HG02870 (cell line): ENCODE data around the gene TNFRSF1A.
"Not testable (repeated sequence)": the region's sequence is repeated elsewhere in the genome, so short reads cannot be mapped to it uniquely, and the experiment has no call there.

ENCODE experiments used
- ATAC-seq: cut with Tn5 transposase; IDR thresholded peaks from one replicate; pipeline ENCODE4 v1.9.1; 2021; ENCODE audit warnings: mild to moderate bottlenecking, moderate library complexity; ENCODE audit not compliant: unreplicated experiment

The TNFRSF1A gene

DNA sequence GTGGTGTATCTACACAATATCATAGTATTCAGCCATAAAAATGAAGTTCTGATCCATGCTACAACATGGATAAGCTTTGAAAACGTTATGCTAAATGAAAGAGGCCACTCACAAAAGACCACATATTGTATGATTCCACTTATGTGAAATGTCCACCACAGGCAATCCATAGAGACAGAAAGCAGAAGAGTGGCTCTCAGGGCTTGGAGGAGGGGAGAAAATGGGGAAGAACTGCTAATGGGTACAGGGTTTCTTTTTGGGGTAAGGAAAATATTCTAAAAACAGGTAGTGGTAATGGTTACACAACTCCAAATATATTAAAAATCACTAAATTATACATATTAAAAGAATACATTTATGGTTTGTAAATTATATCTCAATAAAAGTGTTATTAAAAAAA is 17.0 kb upstream of the TNFRSF1A start:
- ATAC-seq, result no peak

DNA sequence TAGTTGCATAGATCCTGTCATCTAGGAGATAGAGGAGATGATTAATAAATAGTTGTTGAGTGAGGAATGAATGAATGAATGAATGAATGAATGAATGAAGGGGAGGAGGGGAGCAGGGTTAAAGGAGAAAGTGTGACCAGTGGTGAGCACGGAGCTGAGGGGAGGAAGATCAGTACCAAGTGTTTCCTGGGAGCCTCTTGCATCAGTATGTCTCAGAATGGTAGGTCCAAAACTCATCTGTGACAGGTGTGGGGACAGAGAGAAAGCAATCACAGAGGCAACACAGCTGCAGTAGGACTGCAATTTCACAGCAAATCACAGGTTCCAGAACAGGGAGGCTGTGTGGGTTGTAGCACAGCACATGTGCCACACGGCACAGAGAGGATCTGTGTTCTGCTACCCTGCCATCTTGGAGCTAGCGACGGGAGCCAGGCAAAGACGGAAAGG is 14.5 kb upstream of the TNFRSF1A start:
- ATAC-seq, result no peak

DNA sequence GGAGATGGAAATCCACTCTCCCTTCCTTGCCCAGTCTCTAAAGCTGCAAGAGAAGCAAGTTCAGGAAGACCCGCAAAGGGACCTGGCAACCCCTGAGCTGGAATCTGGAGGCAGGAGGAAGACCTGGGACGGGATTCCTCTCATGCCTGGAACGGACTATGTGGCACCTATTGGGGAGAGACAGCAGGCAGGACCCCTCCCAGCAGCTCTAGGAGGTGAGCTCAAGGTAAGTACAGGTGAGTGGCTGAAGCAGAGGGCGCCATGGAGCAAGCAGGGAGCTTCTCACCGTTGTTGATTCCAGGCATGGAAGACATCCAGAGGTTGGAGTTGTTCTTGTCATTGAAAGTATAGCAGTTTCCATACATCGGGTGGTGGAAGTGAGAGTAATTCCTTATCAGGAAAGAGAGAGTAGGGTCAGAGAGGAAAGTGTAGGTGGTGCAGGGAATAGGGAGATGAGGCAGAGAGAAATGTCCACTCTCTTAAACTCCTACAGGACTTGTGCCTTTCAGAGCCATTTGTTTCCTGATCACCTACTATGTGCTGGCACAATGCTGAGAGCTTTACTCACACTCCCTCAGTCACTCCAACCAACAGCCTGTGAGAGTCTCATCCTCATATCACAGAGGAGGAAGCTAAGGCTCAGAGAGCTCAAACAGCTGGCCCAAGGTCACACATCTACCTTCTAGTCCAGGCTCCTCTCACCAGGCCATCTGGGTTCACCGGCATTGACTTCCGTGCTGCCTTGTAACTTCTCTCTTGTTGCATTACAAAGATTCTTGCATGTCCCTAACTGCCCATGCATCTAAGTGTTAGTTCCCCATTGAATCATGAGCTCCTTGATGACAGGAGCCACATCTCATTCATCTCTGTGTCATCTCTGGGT is 13.9 kb upstream of the TNFRSF1A start:
- ATAC-seq, result no peak

DNA sequence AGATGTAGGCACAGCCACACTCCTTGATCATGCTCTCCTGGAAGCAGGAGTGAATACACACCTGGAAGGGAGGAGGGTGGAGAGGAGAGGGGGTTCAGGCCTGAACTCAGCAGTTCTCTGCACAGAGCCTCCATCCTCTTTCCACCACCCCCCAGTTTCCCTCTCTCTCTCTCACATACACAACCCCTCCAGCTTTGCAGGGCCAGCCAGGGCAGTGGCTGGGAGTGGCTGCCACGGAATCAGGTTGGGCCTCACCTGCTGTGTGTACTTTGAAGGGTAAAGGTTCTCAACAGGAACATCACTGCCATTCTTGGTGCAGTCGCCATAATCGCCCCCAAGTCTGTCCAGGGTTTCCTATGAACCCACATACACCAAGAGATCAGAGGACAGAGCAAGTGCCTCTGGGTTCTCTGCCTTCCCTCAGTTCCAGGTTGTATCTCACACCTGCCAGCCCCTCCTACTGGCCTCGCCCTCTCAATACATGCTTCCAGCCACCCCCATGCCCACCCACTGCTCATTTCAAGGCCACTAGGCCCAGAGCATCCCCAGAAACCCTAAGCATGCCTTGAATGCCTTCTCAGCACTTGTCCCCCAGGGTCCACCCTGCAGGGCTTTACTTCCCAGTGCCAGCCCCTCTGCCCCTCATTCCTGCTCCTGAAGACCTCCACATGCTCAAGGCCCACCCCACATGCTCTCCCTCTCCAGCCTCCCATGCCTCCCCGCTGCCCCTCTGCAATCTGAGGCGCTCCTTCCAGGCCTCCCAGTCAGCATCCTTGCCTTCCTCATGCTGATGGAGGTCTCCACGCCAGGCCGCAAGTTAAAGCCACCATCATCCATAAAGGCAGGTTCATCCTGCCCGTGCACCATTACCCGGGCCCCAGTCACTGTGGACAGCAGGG is 12.9 kb upstream of the TNFRSF1A start:
- no peak for ATAC-seq

DNA sequence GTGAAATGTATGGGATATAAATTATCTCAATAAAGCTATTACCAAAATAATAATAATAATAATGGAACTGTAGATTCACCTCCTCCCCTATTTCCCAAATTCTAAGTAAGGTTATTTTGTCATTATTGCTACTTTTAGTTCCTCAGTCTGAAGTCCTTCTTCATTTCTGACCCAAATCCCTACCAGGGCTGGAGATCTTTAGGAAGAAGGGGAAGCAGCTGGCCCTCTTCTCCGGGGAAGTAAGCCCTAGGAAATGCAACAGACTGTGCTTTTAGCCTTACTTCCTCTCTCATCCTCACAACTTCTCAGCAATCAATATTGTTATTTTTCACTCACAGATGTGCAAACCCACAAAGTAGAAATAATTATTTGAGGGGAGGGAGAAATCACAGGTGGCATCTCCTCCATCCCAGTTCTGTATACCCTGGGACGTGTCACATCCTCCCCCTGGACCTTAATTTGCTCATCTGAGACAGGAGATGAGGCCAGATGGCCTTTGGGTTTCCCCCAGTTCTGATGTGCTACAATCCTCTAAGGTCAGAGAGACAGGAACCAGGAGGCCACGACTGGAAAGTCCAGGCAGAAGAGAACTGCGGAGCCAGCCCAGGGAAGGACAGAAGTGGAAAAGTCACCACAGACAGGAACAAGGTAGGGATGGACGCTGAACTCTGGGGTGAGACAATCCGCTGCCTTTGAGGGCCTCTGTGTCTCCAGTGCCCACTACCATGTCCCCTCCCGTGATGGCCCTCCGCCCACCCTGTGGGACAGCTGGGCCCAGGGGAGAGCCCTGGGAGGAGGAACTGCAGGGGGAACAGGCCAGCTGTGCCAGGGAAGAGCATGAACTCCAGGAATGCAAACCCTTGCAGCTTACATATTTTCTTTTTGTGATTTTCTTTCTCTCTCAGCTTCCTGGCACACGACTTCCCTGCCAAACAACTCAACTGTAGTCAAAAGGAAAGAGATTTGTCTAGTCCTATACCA is 10.6 kb upstream of the TNFRSF1A start:
- ATAC-seq, result no peak

DNA sequence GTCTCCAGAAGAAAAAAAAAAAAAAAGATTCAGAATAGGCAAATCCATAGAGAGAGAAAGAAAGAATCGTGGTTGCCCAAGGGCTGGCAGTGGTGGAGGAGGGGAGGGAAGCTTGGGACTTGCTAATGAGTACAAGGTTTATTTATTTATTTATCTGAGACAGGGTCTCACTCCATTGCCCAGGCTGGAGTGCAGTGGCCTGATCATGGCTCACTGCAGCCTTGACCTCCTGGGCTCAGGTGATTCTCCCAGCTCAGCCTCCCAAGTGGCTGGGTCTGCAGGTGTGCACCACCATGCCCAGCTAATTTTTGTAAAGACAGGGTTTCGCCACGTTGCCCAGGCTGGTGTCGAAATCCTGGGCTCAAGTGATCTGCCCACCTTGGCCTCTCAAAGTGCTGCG is 9.7 kb upstream of the TNFRSF1A start:
- no peak for ATAC-seq

DNA sequence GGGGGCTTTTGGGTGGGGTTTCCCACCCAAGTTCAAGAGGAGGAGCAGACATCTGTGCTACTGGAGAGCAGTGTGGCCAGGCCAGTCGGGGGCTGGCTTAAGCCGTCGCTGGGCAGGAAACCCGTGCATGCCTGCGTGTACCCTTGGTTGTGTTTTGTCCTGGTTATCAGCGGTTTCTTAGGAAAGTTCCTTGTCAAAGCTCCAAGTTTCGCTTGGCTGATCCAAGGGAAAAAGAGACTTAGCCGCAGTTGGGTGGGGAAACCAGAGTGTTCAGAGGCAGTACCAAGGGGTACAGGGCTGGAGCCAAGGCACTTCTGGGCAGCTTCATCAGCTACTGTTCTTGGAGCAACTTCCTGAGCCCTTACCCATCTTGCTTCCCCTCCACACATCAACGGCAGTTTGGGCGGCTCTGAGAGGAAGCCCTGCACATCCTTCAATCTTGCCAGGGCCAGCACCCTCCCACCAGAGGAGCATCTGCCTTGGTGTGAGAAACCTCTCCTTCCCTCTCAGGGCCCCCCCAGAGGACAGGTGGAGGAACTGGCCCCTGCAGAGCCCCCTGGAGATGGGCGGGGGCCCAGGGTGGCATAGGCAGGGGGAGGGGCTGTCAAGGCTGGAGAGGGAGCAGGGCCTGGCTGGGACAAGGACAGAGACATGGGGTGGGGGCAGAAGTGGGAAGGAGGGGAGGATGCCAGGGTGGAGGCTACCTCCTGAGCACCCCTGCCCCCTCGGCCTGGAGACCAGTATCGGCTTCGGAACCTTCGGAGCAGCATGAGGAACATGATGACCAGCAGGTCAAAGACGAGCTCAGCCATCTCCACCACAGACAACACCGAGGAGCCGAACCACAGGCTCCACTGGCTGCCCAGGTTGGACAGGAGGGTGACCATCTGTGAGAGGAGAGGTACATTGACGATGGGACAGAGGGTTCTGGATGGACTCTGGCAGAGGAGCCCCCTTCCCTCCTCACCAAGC is 5.8 kb upstream of the TNFRSF1A start:
- no peak for ATAC-seq

DNA sequence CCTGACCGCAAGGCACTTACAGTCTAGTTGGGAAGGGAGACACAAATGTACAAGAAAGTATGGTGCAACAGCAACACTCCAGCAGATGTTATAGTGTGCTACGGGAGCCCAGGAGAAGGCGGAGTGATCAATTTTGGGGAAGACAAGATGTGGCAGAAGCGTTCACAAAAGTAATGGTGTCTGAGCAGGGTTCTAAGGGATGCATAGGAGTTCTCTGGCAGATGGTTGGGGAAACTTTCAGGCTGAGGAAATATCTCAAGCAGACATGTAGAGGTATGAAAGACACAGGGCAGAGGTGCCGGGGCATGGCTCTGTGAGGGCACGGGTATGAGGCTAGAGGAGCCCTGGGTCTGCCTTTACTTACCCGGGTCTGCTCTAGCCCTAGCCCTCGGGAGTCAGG is 5.1 kb upstream of the TNFRSF1A start:
- ATAC-seq, result no peak

DNA sequence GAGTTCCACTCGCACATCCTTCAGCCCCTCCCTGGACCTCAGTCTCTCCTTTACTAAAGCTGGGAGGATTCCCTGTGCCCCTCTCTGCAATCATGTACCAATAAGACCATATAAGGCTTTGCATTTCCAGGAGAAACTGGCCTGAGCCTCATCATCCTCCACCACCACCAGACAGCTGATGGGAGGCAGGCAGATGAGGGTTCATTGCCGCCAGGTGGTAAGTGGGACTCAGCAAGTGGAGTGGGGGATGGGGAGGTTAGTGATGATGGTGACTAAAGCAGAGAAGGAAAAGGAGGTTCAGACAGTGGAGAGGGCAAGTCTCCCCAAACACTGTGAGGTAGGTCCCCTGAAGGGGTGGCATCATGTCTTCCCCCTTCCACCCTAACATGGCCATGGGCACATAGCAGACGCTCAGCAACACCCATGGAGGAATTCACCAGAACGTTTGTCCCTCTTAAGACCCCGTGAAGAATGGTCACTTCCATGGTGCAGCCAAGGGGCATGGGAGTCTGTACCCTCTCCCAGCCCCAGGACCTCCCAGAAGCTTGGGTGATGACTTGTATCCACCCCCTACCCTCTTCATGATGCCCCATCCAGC is 4.5 kb upstream of the TNFRSF1A start:
- no peak for ATAC-seq

DNA sequence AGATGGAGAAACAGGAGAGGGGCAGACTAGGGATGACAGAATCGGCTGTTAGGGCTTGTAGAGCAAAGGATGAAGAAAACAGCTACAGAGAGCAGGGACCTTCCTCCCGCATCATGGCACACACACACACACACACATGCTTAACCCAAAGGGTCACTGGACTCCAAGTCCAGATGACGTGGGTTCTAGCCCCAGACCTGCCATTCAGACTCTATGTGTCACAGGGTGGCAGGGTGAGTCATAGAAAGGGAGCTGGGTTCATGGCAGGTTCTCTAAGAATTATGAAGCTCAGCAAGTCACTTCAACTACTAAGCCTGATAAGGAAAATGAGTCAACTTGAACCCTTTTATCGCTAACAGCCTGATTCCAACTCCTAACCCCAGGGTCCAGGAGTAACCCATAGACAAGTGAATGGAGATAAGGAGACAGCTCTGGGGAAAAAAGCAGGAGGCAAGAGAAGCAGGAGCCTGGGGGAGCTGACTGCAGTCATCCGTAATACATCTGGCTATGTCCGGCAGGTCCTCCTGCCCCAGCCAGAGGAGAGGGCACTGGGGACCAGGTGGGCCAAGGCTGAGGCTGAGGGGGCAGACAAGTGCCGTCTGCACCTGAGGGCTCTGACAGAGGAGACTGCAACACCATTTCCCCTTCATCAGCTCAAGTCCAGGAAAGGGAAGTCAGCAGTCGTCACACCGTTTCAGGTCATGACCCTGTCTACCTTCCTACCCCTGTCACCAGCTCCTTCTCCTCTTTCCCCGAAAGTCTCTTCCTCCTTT is 3.6 kb upstream of the TNFRSF1A start:
- ATAC-seq, result no peak

DNA sequence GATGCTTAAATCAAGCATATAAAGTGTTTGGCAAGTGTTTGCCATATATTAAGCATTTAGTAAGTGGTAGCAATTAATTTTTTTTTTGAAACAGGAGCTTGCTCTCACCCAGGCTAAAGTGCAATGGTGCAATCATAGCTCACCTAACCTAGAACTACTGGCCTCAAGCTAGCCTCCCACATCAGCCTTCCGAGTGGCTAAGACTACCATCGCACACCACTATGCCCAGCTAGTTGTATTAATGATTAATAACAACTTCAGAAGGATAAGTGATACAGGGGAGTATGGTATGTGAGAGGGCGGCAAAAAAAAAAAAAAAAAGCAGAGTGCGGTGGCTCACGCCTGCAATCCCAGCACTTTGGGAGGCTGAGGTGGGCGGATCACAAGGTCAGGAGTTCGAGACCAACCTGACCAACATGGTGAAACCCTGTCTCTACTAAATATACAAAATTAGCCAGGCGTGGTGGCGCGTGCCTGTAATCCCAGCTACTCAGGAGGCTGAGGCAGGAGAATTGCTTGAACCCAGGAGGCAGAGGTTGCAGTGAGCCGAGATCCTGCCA is 2.3 kb upstream of the TNFRSF1A start:
- not testable (repeated sequence) for ATAC-seq

DNA sequence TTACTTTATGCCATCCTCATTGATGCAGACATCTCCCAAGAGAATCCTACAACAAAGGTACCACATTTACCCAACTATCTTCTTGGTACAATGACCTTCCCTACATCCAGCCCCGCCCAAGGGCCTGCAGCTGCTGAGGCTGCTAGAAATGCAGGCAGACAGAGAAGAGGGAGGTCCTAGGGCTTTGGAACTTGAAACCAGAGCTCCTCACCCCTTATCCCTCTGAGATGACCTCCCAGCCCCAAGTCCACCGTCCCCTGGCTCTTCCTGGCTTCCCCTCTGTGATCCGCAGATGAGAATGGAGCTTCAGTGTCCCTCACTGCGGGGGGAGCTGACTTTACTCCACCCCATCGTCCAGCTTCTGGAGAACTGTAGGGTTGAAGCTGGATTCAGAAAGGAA is 1.6 kb upstream of the TNFRSF1A start:
- no peak for ATAC-seq

DNA sequence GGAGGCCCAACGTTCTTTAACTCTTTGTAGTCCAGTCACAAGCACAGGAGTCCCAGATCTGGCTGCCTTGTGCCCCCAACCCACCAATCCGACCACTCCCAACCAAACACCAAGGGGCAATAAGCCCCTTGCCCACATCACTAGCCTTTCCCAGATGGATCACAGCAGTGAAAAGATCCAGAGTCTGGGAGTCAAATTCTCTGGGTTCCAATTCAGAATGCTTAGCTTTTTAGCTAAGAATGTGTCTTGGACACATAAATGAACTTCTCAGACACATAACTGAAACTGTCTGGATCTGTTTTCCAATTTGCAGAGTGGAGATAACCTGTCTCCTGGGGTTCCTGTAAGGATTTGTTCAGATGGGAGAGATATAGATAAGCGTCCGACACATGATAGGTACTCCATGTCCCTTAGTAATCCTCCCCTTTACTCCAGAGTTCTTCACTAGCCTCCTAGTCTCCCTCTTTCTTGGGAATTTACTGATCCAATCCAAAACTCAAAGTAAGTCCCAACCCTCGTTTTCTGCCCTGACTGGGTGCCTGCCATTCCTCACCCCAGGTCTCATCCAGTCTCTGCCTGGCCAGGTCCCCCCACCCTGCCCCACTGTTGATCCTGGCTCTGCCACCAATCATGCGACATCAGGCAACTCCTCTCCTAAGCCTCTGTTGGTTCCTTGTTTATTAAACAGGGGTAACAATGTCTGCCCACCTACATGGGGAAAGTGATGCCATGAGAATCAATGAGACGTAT is 439 bp upstream of the TNFRSF1A start:
- ATAC-seq, result no peak

DNA sequence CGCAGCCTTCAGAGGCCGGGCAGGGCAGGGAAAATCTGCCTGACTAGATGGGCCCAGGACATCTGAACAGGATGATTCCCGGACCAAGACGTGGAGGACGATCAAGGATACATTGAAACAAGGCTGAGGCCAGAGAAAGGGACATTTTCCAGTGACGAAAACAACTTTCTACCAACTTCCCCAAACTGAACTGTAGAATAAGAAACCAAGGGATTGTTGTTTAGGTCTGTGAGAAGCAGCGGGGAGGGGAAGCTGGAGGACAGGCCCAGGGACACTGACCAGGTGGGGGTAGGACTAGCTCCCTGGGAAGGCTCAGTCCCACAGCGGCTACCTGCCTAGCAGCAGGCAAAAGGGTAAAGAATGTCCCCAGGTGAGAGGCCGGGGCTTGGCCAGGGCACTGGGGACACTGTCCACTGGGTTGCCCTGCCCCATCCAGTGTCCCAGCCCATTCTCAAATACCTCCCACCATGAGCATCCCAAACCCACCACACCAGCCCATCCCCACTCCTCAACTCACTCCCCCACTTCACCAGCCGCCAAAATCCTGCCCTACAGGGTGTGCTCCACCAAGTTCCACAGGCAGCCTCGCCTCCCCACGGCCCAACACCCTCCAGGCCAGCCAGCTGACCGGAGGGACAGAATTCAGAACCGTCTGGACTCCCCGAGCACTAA is 995 bp downstream of the TNFRSF1A start:
- ATAC-seq, result no peak

DNA sequence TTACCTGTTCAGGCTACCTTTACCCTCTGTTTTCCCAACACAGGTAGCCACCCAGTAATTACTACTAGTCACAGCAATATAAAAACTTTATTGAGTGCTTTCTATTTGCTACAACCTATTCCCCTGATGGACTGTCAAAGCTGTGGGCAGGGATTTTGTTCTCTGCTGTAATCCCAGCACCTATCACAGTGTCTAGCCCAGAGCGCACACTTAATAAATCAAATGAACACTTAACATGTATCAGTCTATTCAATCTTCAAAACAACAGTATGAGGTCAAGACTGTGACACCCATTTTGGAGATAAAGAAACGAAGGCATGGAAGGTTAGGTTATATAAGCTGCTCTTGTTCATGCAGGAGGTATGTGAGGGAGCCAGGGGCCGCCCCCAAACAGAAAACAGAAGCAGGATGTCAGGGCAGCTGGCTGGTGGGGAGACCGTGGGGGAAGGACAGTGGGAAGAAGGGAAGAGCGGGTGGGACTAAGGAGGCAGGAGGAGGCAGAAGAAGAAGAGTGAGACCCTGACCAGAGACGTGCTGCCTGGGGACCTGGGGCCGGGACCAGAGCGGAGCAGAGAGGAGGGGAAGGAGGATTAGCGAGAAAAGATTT is 1.7 kb downstream of the TNFRSF1A start:
- ATAC-seq, result no peak

DNA sequence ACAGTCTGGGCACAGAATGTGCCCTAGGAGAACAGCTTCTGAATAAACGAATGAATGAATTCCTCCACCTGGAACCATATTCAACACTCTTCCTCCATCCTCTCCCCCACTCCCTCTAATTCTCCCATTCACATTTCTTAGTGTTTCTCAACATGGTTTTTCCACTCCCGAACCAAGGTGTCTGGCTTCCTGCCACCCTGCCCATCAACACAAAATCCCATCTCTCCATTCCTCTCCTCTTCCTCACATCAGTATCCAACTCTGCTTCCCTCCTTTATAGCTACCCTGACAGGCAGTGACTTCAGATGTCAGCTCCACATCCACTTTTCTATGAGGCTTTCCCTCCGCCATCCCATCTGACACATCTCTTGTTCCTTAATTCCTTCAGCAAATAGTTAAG is 2.9 kb downstream of the TNFRSF1A start:
- no peak for ATAC-seq
